Measurements from ENCODE around the gene TFCP2L1.
A peak's percentile ranks its signal among the peaks of the same experiment; 100 is the strongest.

TFCP2L1 gene

DNA sequence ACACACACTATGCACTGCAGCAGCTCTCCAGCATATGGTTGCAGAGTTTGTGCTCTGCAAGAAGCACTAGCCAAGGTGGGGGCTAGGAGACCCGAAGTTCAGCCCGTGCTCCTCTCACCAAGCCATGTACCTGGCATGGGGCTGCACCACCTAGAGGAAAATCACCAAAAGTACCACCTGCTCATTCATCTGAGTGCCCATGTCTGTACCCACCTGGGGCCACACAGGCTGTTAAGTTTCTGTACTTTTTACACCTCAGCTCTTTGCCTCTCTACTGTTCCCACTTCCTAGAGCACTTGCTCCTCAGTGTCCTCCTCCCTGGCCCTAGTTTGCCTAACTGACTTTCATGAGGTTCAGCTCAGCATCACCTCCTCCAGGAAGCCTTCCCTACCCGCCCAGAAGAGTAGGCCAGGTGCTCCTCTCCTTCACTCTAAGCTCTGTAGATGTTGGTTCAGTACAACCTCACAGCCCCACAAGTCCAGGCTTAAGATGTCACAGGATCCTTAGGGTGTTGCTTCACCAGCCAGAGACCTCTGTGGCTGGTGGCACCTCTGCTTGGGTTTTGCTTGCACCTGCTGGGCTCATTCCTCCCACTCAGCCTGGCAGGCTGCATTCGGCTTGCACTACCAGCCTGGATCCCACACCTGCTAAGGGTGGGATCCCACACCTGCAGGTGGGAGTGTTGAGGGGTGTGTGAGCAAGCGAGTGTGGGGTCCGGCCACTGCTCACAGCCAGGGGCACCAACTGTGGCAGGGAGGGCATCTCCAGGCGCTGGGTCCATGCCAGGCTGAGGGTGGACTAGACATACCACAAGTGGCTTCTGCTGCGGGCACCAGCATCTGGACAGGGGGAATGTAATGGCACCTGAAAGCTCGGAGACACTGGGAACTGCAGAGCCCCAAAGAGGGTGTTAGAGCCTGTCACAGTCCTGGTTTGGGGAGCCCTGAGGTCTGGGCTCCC, 10.2 kb upstream of the TFCP2L1 start:
- TF ChIP-seq SCRT1 (tag by site-specific recombination; IDR thresholded peaks at IDR 0.05; ENCODE audit: borderline replicate concordance): no peak
- TF ChIP-seq KLF16 (tag by site-specific recombination; IDR thresholded peaks at IDR 0.05): no peak
- no peak for TF ChIP-seq ZNF791 (tag by site-specific recombination; IDR thresholded peaks at IDR 0.05)
- no peak for TF ChIP-seq KLF8 (tag by site-specific recombination; IDR thresholded peaks at IDR 0.05)
- TF ChIP-seq ZNF266 (tag by site-specific recombination; IDR thresholded peaks at IDR 0.05; ENCODE audit: low read depth): no peak
- no peak for TF ChIP-seq ZNF623 (tag by site-specific recombination; IDR thresholded peaks at IDR 0.05)
- TF ChIP-seq, protein P1, sequence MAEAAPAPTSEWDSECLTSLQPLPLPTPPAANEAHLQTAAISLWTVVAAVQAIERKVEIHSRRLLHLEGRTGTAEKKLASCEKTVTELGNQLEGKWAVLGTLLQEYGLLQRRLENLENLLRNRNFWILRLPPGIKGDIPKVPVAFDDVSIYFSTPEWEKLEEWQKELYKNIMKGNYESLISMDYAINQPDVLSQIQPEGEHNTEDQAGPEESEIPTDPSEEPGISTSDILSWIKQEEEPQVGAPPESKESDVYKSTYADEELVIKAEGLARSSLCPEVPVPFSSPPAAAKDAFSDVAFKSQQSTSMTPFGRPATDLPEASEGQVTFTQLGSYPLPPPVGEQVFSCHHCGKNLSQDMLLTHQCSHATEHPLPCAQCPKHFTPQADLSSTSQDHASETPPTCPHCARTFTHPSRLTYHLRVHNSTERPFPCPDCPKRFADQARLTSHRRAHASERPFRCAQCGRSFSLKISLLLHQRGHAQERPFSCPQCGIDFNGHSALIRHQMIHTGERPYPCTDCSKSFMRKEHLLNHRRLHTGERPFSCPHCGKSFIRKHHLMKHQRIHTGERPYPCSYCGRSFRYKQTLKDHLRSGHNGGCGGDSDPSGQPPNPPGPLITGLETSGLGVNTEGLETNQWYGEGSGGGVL (tag by site-specific recombination; IDR thresholded peaks at IDR 0.05): no peak
- no peak for TF ChIP-seq ZNF785 (tag by site-specific recombination; IDR thresholded peaks at IDR 0.05)
- no peak for TF ChIP-seq ZNF184 (tag by site-specific recombination; IDR thresholded peaks at IDR 0.05)
- no peak for TF ChIP-seq ZNF335 (tag by site-specific recombination; conservative IDR thresholded peaks at IDR 0.05)
- TF ChIP-seq HOXD13 (CRISPR knock-in tag; IDR thresholded peaks at IDR 0.05; ENCODE audit: borderline replicate concordance): no peak
- no peak for TF ChIP-seq ZNF658 (tag by site-specific recombination; IDR thresholded peaks at IDR 0.05)
- no peak for TF ChIP-seq ZBTB21 (tag by site-specific recombination; IDR thresholded peaks at IDR 0.05)
- TF ChIP-seq YY1 (tag by site-specific recombination; IDR thresholded peaks at IDR 0.05): no peak

DNA sequence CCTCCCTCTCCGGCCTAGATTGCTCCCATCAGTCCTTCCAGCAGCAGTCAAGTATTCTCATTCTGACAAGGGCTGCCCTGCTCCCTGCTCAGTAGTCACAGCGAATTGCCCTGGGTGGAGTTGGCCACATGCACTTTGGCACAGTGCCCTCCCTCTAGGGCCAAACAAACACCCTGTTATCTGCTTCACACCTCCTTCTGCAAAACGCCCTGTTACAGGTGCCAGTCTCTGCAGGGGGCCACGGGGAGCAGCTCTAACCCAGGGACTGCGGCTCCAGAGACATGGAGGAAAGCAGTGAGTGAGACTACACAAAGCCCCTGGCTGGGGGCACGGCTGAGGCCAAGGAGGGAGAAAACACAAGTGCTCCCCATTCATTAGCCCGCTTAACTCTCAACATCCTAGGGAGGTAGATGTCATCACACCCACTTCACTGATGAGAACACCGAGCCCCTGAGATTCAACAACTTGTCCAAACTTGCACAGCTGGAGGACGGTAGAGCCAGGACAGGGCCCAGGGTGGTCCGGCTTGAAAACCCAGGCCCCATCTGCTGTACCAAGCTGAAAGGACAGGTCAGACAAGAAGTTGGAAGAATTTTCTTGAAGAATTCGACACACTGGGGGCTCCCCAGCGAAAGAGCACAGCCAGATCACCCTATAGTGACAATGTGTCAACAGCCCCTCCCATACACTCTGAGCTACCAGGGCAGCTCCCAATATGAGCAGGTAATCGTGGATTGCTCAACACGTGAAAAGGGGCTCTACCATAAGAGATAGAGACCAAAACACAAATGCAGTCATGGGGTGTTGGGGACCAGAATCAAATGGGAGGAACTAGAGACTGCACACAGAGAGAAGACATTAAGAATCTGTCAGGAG, 8.7 kb upstream of the TFCP2L1 start:
- POLR2A ChIA-PET: no interaction called here
- H3K27ac ChIP-seq (ENCODE audit: extremely low read depth, low read depth, low read length): no peak overlapping the region
- CTCF ChIA-PET: interaction anchor here (0.6 to 0.7 kb wide), 2 partner anchors 11 to 197 kb away, joined by 3 read pairs; no protein-coding TSS in a partner anchor

More for the DNA sequence above, 10.2 kb upstream of the TFCP2L1 start:
- H3K36me3 ChIP-seq (ENCODE audit: control insufficient read depth in 2 of 2, insufficient read depth in 1 of 2, low read length in 2 of 2): no peaks in the 10 kb centered on the region
- H3K9me3 ChIP-seq (ENCODE audit: control insufficient read depth, insufficient read depth, low read depth, low read length): no peaks in the 10 kb centered on the region
- no peak overlapping the region for H3K4me3 ChIP-seq (ENCODE audit: low read depth, low read length)
- no peak overlapping the region for H3K27ac ChIP-seq (ENCODE audit: extremely low read depth, low read depth, low read length)
- ChIA-PET POLR2A (interaction anchor here (0.6 kb wide), 1 partner anchor 302 kb away, joined by 5 read pairs; no protein-coding TSS in a partner anchor), CTCF (interaction anchor here (0.6 to 0.7 kb wide), 7 partner anchors 133 to 796 kb away, joined by 3 to 6 read pairs (median 3); no protein-coding TSS in a partner anchor)
- no peaks in the 10 kb centered on the region for H3K4me1 ChIP-seq (ENCODE audit: control insufficient read depth, insufficient read depth, low read length)

More for the DNA sequence above, 8.7 kb upstream of the TFCP2L1 start:
- no peak overlapping the region for H3K4me3 ChIP-seq (ENCODE audit: low read depth, low read length)
- H3K9me3 ChIP-seq (ENCODE audit: control insufficient read depth, insufficient read depth, low read depth, low read length): no peaks in the 10 kb centered on the region
- TF ChIP-seq ZBTB8A (tag by site-specific recombination; IDR thresholded peaks at IDR 0.05) (0 out of 2 replicates have a peak, but pooled peaks have one; percentile 31), SCRT2 (tag by site-specific recombination; IDR thresholded peaks at IDR 0.05) (0 out of 2 replicates have a peak, but pooled peaks have one; percentile 10), ZIC2 (tag by site-specific recombination; IDR thresholded peaks at IDR 0.05) (peak; percentile 22; the same call in 1 of the 2 replicates), ZNF701 (tag by site-specific recombination; IDR thresholded peaks at IDR 0.05) (no peak), KLF1 (tag by site-specific recombination; IDR thresholded peaks at IDR 0.05) (peak; percentile 92), ZNF311 (tag by site-specific recombination; IDR thresholded peaks at IDR 0.05; ENCODE audit: borderline replicate concordance) (no peak), OSR2 (tag by site-specific recombination; IDR thresholded peaks at IDR 0.05) (peak; percentile 58), GLIS1 (tag by site-specific recombination; IDR thresholded peaks at IDR 0.05) (peak; percentile 42)
- TF ChIP-seq, protein P2, sequence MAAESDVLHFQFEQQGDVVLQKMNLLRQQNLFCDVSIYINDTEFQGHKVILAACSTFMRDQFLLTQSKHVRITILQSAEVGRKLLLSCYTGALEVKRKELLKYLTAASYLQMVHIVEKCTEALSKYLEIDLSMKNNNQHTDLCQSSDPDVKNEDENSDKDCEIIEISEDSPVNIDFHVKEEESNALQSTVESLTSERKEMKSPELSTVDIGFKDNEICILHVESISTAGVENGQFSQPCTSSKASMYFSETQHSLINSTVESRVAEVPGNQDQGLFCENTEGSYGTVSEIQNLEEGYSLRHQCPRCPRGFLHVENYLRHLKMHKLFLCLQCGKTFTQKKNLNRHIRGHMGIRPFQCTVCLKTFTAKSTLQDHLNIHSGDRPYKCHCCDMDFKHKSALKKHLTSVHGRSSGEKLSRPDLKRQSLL (tag by site-specific recombination; IDR thresholded peaks at IDR 0.05): 0 out of 2 replicates have a peak, but pooled peaks have one; percentile 43
- no peaks in the 10 kb centered on the region for H3K36me3 ChIP-seq (ENCODE audit: control insufficient read depth in 2 of 2, insufficient read depth in 1 of 2, low read length in 2 of 2)
- no peaks in the 10 kb centered on the region for H3K4me1 ChIP-seq (ENCODE audit: control insufficient read depth, insufficient read depth, low read length)
